HG02981 (cell line): ENCODE results near the gene IL1RL1.
A peak's percentile ranks its signal among the peaks of the same experiment; 100 is the strongest.

Source experiments
- ATAC-seq: cut with Tn5 transposase; IDR thresholded peaks from one replicate; pipeline ENCODE4 v1.9.1; 2021; ENCODE audit warnings: mild to moderate bottlenecking, moderate library complexity; ENCODE audit not compliant: unreplicated experiment

The IL1RL1 gene

DNA sequence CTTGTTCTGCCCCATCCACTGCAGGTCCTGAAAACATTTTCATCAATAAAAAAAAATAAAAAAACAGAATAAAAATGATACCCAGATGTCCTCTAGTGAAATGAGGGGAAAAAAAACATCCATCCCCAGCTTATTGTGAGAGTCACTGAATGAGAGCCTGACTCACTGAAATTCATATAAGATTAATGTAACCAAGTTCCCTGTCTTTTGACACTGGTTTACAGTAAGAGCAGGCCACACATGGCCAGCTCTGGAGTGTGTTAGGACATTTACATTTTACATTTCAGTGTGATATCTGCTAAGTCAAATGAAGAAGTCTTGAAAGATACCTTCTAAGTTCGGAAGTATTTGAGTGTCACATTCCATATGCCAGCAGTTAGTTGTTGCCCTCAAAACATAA is 23.1 kb downstream of the IL1RL1 start:
- ATAC-seq = no peak

DNA sequence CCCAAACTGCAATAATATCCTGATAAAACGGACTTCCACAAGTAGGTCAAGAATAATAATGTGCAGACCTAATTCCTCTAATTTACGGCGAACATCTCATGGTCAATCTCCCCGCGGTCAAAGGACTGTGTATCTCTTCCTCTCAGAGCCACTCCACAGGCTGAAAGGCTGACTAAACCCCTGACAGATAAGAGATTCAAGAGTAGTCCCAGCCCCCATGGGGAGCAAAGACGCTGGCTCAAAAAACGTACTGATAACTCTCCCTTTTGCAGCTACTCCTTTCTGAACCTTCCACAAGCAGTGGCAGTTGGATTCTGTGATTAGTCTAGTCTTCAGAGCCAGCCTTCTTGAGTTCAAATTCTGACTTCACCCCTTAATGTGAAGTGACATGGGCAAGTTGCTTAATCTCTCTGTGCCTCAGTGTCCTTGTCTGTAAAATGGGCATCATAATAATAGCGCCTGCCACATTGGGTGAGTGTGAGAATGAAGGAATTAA is 24.6 kb downstream of the IL1RL1 start:
- no peak for ATAC-seq

- no peak for ATAC-seq
These were observed 25.2 kb downstream of the IL1RL1 start for GRCh38 chr2:102336502-102336945.

- ATAC-seq = no peak
These were observed 25.6 kb downstream of the IL1RL1 start for GRCh38 chr2:102337012-102337411.

- ATAC-seq = no peak
These were observed 26.4 kb downstream of the IL1RL1 start for GRCh38 chr2:102337481-102338386.

- ATAC-seq = no peak
These were observed 29.4 kb downstream of the IL1RL1 start for GRCh38 chr2:102340778-102341177.

GRCh38 chr2:102342888-102343287 is 31.5 kb downstream of the IL1RL1 start:
- ATAC-seq = no peak

- no peak for ATAC-seq
These were observed 33.0 kb downstream of the IL1RL1 start for GRCh38 chr2:102344397-102344796.

DNA sequence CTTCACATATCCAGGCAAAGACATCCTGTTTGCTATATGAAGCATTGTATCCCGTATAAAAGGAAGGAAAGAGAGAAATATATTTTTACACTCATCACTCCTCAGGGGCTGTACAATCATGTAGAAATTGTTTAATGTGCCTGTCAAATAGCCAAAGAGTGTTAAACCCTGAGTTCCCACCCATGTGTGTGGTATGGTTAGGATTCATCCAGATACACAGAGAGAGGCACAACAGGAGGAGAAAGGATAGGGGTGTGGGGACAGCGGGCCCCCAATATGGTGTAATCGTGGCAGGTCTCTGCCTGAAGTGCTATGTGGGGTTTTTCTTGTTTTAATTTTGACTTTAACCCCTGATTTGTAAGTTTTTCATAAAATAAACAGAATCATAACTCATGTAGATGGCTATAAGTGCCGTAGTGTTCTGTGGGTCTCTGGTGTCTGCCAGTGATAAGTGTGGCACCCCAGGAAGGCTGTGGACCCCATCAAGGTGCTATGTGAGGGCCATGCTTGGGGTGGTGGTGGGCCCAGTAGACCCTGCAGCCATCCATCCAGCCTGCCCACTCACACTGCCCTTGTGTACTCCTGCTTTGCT is 34.1 kb downstream of the IL1RL1 start:
- ATAC-seq = no peak

DNA sequence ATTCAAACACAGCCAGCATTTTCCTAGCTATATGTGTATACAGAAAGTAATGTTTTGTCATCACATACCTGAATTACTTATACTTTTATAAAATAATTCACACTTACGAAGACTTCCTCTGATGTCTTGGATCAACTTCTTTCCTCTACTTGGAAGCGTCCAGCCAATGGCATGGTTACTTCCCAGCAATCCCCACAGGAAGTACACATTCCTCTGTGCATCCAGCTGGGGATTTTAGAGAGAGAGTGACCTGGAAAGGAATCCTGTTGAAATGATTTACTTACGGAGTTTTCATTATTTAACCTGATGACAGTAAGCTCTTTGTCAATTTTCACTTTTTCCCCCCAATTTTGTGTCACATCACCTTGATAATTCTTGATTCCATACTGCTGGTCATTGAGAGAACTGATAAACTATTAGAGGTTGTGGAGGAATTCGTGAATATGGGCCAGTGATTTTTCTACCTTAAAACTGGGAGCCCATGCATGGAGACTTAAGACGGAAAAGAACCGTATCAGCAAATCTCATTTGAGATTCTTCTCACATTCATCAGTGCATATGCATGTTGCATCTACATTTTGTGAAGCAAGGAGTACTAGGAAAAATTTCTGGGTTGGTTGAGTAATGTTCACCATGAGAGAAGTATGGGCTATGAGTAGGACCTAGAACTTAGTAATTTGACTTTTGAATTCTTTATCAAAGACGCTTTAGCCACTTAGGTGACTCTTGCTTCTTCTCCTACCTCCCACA is 35.2 kb downstream of the IL1RL1 start:
- ATAC-seq = no peak

DNA sequence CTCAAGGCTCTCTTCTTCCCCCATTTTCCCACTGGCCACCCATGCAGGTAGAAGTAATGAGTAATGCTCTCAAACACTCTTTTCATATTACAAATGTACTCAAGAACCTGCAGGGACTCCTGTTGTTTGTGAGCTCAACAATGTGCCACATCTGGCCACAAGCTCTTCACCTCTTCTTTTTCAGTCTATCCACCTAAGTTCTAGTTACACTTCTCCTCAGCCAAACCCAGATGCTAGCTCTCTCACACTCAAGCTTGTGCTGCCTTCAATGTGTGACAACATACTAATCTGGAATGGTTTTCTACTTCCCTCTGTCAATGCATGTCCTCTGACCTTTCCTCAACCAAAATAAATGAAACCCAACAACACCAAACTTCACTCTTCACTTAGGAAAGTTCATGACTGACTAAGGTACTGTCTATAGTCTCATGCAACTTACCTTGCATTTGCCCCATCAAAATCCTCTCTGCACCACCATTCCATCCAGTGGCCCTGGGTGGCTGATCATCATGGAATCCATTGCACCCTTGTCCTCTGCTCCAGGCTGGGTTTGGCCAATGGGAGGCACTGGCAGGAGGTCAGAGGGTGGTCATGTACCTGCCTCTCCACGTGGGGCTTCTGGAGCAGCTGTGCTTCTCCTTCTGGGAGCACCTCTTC is 38.9 kb downstream of the IL1RL1 start:
- ATAC-seq = no peak

DNA sequence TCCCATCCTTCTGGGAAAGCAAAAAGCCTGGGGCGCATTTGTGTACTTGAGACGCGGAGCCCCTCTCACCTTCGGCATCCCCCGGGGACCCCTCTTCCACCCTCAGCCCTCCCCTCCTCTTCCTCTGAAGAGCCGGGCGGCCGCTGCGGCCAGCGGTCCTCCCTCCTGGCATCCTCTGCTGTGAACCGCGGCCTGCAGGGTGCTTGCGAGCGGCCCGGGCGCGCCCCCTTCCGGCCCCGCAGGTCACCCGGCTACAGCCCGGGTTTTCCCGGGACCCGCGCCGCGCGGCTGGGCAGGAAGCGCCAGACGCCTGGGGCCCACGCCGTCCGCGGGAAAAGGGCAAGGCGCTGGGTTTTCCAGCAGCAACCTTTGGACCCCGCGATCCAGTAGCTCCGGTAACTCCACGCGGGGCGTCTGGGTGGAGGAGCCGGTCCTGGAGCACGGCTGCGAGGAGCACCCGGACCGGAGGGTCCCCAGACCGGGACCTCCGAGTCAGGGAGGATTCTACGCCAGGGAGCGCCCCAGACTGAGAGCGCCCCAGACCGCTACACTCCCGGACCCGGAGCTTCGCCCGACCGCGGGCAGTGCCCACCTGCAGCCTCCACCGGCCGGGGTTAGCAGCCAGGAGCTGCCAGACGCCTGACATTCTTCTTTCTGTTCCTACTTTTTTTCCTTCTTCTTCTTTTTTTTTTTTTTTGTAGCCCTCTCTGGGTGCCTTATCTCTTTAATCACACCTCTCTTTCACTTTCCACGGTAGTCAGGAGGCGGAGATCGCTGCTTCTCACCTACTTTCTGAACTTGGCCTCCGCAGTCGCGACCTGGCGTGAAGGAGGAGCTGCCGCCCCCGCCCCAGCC is 44.4 kb downstream of the IL1RL1 start, which contains the start of gene IL18R1:
IL18R1 (plus strand) TSS at position 271 of the 855 bp plus-strand sequence. CDS start 6,865 bp downstream, outside the sequence.
- ATAC-seq = peak; percentile 86

- no peak for ATAC-seq
These were observed 45.0 kb downstream of the IL1RL1 start for GRCh38 chr2:102356381-102356712.

- no peak for ATAC-seq
These were observed 45.4 kb downstream of the IL1RL1 start for GRCh38 chr2:102356741-102357140.

DNA sequence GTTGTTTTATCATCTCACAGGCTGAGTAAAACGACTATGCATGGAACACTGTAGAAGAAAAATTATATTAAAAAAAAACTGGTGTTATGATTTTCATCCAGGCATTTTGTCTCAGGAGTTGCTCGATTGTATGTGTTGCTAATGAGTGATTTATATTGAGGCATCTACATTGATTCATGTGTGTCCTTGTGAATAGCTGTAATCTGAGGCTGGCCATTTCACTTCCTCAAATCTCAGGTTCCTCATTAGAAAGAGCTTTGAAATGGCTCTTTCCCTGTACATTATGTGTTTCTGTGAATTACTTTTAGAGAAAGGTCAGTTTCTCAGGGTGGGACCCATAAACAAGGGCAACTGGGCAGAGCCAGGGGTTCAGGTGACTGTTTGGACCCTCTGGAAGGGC is 46.6 kb downstream of the IL1RL1 start:
- ATAC-seq = no peak

GRCh38 chr2:102358496-102358895 is 47.1 kb downstream of the IL1RL1 start:
- no peak for ATAC-seq

DNA sequence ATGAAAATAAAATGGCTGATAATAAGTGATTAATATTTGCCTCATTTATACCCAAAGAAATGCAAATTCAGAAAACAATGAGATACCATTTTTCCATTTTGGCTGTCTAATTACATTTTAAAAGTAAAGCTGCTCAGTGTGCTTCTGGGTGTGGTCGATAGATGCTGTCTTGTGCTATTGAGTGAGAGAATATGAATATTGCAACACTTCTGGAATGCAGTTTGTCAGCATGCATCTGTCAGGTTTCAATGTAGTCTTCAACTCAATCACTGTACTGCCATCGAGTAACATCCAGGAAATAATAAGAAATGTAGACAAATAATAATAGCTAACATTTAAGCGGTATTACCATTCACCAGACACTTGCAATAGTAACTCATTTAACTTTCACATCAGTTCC is 48.2 kb downstream of the IL1RL1 start:
- ATAC-seq = no peak

DNA sequence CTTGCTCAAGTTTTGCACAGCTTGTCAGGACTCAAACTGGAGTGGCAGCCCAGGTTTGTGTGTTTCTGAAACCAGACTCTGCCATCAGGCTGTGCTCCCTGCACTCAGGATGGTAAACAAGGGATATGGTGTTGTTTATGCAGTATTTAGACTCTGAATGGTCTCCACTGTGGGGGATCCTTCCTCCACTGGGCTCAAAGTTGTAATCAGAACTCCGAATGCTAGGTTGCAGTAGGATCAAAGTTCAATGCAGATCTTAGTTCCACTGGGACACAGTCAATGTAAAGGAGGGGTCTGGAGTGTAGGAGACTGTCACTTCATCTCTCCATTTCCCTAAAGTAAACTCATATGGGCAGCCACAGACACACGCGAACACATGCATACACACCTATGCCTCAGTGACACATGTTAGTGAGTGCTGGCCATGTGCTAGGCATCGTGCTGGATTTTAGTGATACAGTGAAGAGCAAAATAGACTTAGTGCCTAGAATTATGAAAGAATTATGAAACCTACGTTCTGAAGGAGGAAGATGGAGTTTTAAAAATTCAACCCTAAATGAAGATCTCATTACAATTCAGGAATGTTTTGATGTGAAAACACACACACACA is 50.4 kb downstream of the IL1RL1 start:
- no peak for ATAC-seq

GRCh38 chr2:102365763-102366162 is 54.4 kb downstream of the IL1RL1 start:
- no peak for ATAC-seq
